ENCODE results near the gene TRNT1.

TRNT1 gene

GRCh38 chr3:3172627-3173026 lies 45.9 kb downstream of the TRNT1 start:
- Histone ChIP-seq H3K4me1 (ENCODE audit: control insufficient read depth in 1 of 2, insufficient read depth in 2 of 2, low read length in 2 of 2) (peaks cover 8 to 11% of the 10 kb centered on the region in 2 donors), H3K36me3 (ENCODE audit: control insufficient read depth in 1 of 2, insufficient read depth in 2 of 2, low read length in 2 of 2) (peaks cover 18 to 48% of the 10 kb centered on the region in 2 donors), H3K9me3 (ENCODE audit: control insufficient read depth in 1 of 2, low read length in 2 of 2) (no peaks in the 10 kb centered on the region), H3K4me3 (ENCODE audit: low read depth in 1 of 2, low read length in 2 of 2) (peak overlapping the region; percentile 11 to 35), H3K27me3 (ENCODE audit: control insufficient read depth in 1 of 2, insufficient read depth in 2 of 2, low read length in 2 of 2) (no peaks in the 10 kb centered on the region), H3K27ac (ENCODE audit: low read depth, low read length) (no peak overlapping the region), H3K9ac (ENCODE audit: low read depth in 1 of 2, low read length in 2 of 2) (no peak overlapping the region)

DNA sequence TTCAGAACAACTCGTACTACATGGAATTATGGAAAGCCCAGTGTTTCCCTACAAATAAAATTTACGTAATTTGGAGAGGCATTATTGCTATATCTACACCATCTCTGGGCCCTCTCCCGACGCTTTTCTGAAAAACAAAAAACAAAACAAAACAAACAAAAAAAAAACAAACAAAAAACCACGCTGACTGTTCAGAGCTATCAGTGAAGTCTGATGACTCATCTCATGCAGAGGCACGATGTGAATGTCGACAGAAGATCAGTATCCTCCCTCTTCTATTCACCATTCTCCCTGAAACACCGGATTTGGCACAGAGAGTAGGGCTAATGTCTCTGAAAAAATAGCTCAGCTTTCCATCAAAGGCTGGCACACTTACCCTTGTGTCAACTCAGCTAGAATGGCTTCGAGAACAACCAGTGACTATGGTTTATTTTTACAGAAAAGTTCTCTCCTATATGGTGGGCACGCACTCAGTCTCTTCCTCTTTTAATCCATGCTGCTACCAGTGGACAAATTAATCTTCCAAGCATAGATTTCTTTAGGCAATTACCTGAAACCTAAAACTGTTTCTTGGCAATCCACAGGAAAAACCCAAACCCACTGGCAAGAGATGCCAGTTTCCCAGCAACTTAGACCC lies 51.2 kb downstream of the TRNT1 start:
- Histone ChIP-seq H3K4me1 (ENCODE audit: control insufficient read depth in 1 of 2, insufficient read depth in 2 of 2, low read length in 2 of 2) (peaks cover 15 to 21% of the 10 kb centered on the region in 2 donors), H3K27ac (ENCODE audit: low read depth, low read length) (no peak overlapping the region), H3K9ac (ENCODE audit: low read depth in 1 of 2, low read length in 2 of 2) (no peak overlapping the region), H3K27me3 (ENCODE audit: control insufficient read depth in 1 of 2, insufficient read depth in 2 of 2, low read length in 2 of 2) (no peaks in the 10 kb centered on the region), H3K4me3 (ENCODE audit: low read depth in 1 of 2, low read length in 2 of 2) (peak overlapping the region; percentile 93 to 99), H3K9me3 (ENCODE audit: control insufficient read depth in 1 of 2, low read length in 2 of 2) (no peaks in the 10 kb centered on the region), H3K36me3 (ENCODE audit: control insufficient read depth in 1 of 2, insufficient read depth in 2 of 2, low read length in 2 of 2) (peaks cover 0 to 18% of the 10 kb centered on the region in 2 donors)

GRCh38 chr3:3178498-3179328 lies 52.0 kb downstream of the TRNT1 start:
- no peak overlapping the region for H3K27ac ChIP-seq (ENCODE audit: low read depth, low read length)
- H3K4me3 ChIP-seq (ENCODE audit: low read depth in 1 of 2, low read length in 2 of 2), result peak overlapping the region; percentile 93 to 99
- H3K9ac ChIP-seq (ENCODE audit: low read depth in 1 of 2, low read length in 2 of 2), result peak overlapping the region; percentile 76 to 92
- peaks cover 0 to 15% of the 10 kb centered on the region in 2 donors for H3K36me3 ChIP-seq (ENCODE audit: control insufficient read depth in 1 of 2, insufficient read depth in 2 of 2, low read length in 2 of 2)
- H3K4me1 ChIP-seq (ENCODE audit: control insufficient read depth in 1 of 2, insufficient read depth in 2 of 2, low read length in 2 of 2), result peaks cover 15 to 21% of the 10 kb centered on the region in 2 donors
- H3K9me3 ChIP-seq (ENCODE audit: control insufficient read depth in 1 of 2, low read length in 2 of 2), result no peaks in the 10 kb centered on the region
- H3K27me3 ChIP-seq (ENCODE audit: control insufficient read depth in 1 of 2, insufficient read depth in 2 of 2, low read length in 2 of 2), result no peaks in the 10 kb centered on the region

DNA sequence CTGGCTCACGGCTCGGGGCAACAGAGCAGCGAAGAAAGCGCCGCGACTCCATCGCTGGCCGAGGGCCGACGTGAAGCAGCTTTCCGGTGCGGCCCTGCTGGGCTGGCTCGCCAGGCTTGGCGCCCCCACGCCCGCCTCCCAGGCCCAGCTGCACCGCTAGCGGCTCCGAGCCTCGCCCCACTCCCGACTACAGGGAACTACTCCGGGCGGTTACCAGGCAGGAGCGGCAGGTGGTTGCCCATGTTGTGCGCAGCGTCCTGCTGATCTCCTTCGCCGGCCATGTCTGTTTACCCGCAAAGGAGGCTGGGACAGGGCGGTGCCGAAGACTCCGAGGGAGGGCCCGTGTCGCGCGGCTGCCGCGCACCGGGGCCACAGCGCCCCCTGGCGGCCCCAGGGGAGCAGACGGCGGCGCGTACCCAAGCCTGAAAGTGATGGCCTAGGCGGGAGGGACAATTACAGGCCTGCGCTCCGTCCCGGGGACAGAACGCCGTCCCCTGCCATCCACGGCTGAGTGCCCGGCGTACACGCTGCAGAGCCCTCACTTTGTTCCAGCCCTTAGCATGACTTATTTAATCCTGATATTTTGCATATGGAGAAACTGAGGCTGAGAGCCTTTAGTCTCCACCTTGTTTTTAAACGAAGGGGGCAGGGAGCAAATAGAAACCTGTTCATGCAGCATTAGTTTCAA lies 52.8 kb downstream of the TRNT1 start, which contains the start of gene CRBN:
TSS of gene CRBN (minus strand) at position 285 of the 688 bp plus-strand sequence. CDS start at position 281, 4 bp downstream.
- peaks cover 15 to 21% of the 10 kb centered on the region in 2 donors for H3K4me1 ChIP-seq (ENCODE audit: control insufficient read depth in 1 of 2, insufficient read depth in 2 of 2, low read length in 2 of 2)
- peak within 1 kb of the TSS; percentile 76 to 92 for H3K9ac ChIP-seq (ENCODE audit: low read depth in 1 of 2, low read length in 2 of 2)
- H3K27me3 ChIP-seq (ENCODE audit: control insufficient read depth in 1 of 2, insufficient read depth in 2 of 2, low read length in 2 of 2), result no peaks in the 10 kb centered on the region
- H3K27ac ChIP-seq (ENCODE audit: low read depth, low read length), result no peak within 1 kb of the TSS
- H3K9me3 ChIP-seq (ENCODE audit: control insufficient read depth in 1 of 2, low read length in 2 of 2), result no peaks in the 10 kb centered on the region
- peaks cover 0 to 7% of the 10 kb centered on the region in 2 donors for H3K36me3 ChIP-seq (ENCODE audit: control insufficient read depth in 1 of 2, insufficient read depth in 2 of 2, low read length in 2 of 2)
- H3K4me3 ChIP-seq (ENCODE audit: low read depth in 1 of 2, low read length in 2 of 2), result peak within 1 kb of the TSS; percentile 93 to 99

DNA sequence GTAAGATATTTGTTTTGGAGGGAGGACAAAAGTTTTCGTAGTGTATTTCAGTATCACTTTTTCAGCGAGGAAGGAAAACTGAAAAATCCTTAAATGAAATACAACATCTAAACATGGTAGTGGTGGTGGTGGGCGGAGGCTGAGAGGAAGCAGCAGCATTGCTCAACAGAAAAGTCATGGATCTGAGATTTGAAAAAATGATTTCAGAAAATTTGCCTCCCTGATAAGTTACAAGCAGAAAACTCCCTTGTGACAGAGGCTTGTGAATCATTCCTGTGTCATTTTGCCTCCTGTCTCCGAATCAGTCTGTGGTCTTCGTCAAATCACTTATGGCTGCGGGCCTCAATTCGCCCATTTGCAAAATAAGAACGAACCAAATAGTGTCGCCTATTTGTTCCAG lies 53.7 kb downstream of the TRNT1 start:
- H3K27me3 ChIP-seq (ENCODE audit: control insufficient read depth in 1 of 2, insufficient read depth in 2 of 2, low read length in 2 of 2), result no peaks in the 10 kb centered on the region
- no peak overlapping the region for H3K27ac ChIP-seq (ENCODE audit: low read depth, low read length)
- H3K4me3 ChIP-seq (ENCODE audit: low read depth in 1 of 2, low read length in 2 of 2), result no peak overlapping the region
- H3K9me3 ChIP-seq (ENCODE audit: control insufficient read depth in 1 of 2, low read length in 2 of 2), result no peaks in the 10 kb centered on the region
- no peak overlapping the region for H3K9ac ChIP-seq (ENCODE audit: low read depth in 1 of 2, low read length in 2 of 2)
- peaks cover 0 to 2% of the 10 kb centered on the region in 2 donors for H3K36me3 ChIP-seq (ENCODE audit: control insufficient read depth in 1 of 2, insufficient read depth in 2 of 2, low read length in 2 of 2)
- H3K4me1 ChIP-seq (ENCODE audit: control insufficient read depth in 1 of 2, insufficient read depth in 2 of 2, low read length in 2 of 2), result peaks cover 15 to 21% of the 10 kb centered on the region in 2 donors

- Histone ChIP-seq H3K9me3 (ENCODE audit: control insufficient read depth in 1 of 2, low read length in 2 of 2) (peaks cover 0 to 5% of the 10 kb centered on the region in 2 donors), H3K27me3 (ENCODE audit: control insufficient read depth in 1 of 2, insufficient read depth in 2 of 2, low read length in 2 of 2) (no peaks in the 10 kb centered on the region), H3K9ac (ENCODE audit: low read depth in 1 of 2, low read length in 2 of 2) (no peak overlapping the region), H3K36me3 (ENCODE audit: control insufficient read depth in 1 of 2, insufficient read depth in 2 of 2, low read length in 2 of 2) (no peaks in the 10 kb centered on the region), H3K4me1 (ENCODE audit: control insufficient read depth in 1 of 2, insufficient read depth in 2 of 2, low read length in 2 of 2) (peaks cover 0 to 2% of the 10 kb centered on the region in 2 donors), H3K27ac (ENCODE audit: low read depth, low read length) (no peak overlapping the region), H3K4me3 (ENCODE audit: low read depth in 1 of 2, low read length in 2 of 2) (no peak overlapping the region)
Measured at GRCh38 chr3:3184876-3185275, 58.1 kb downstream of the TRNT1 start.

GRCh38 chr3:3189102-3189727 lies 62.5 kb downstream of the TRNT1 start:
- Histone ChIP-seq H3K4me3 (ENCODE audit: low read depth in 1 of 2, low read length in 2 of 2) (no peak overlapping the region), H3K36me3 (ENCODE audit: control insufficient read depth in 1 of 2, insufficient read depth in 2 of 2, low read length in 2 of 2) (no peaks in the 10 kb centered on the region), H3K27me3 (ENCODE audit: control insufficient read depth in 1 of 2, insufficient read depth in 2 of 2, low read length in 2 of 2) (no peaks in the 10 kb centered on the region), H3K4me1 (ENCODE audit: control insufficient read depth in 1 of 2, insufficient read depth in 2 of 2, low read length in 2 of 2) (peaks cover 0 to 10% of the 10 kb centered on the region in 2 donors), H3K27ac (ENCODE audit: low read depth, low read length) (no peak overlapping the region), H3K9me3 (ENCODE audit: control insufficient read depth in 1 of 2, low read length in 2 of 2) (peaks cover 0 to 5% of the 10 kb centered on the region in 2 donors), H3K9ac (ENCODE audit: low read depth in 1 of 2, low read length in 2 of 2) (no peak overlapping the region)

DNA sequence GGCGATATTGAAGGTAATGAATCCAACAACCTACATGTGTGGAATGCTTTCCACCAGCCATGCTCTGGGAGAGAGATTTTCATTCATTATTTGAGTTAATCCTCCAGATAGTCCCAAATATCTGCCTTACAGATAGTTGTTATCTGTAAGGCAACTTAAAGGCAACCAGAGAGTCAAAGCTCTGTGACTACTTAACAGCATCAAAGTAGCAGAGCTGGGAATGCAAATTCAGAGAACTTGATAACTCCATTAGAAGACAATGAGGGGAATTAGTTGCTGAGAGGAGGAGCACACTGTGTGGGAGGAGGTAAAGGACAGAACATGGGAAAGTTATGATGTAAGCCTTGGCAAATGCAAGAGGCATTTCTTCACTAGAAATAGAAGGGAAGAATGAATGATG lies 63.2 kb downstream of the TRNT1 start:
- H3K9ac ChIP-seq (ENCODE audit: low read depth in 1 of 2, low read length in 2 of 2), result no peak overlapping the region
- no peak overlapping the region for H3K4me3 ChIP-seq (ENCODE audit: low read depth in 1 of 2, low read length in 2 of 2)
- H3K27ac ChIP-seq (ENCODE audit: low read depth, low read length), result no peak overlapping the region
- H3K9me3 ChIP-seq (ENCODE audit: control insufficient read depth in 1 of 2, low read length in 2 of 2), result peaks cover 0 to 5% of the 10 kb centered on the region in 2 donors
- no peaks in the 10 kb centered on the region for H3K27me3 ChIP-seq (ENCODE audit: control insufficient read depth in 1 of 2, insufficient read depth in 2 of 2, low read length in 2 of 2)
- H3K36me3 ChIP-seq (ENCODE audit: control insufficient read depth in 1 of 2, insufficient read depth in 2 of 2, low read length in 2 of 2), result no peaks in the 10 kb centered on the region
- peaks cover 0 to 10% of the 10 kb centered on the region in 2 donors for H3K4me1 ChIP-seq (ENCODE audit: control insufficient read depth in 1 of 2, insufficient read depth in 2 of 2, low read length in 2 of 2)

DNA sequence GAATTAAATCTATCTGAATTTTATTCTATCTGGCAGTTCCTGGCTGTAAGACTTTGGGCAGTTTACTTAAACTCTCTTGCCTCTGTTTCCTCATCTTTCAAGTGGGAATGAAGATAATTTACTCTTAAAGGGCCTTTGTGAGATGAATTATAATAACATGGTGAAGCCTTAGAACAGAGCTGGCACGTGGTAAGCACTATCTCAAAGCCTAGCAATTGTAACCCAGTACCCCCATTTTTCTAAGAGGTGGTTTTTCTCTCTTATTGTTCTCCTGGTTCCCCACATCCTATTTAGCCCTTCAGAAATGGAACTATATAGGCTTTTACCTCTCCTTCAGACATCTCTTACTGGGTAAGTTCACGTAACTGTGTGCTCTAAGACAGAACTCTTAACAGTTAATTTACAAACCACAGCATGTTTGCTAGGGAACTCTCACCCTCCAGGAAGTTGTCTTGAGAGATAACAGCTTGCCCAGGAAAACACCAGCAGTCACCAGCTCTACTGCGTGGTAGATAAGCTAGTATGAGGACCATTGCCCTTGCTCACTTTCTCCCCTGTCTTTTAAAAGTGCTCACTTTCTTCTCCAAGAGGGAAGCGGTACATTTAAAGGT lies 65.0 kb downstream of the TRNT1 start:
- Histone ChIP-seq H3K9ac (ENCODE audit: low read depth in 1 of 2, low read length in 2 of 2) (no peak overlapping the region), H3K27me3 (ENCODE audit: control insufficient read depth in 1 of 2, insufficient read depth in 2 of 2, low read length in 2 of 2) (no peaks in the 10 kb centered on the region), H3K9me3 (ENCODE audit: control insufficient read depth in 1 of 2, low read length in 2 of 2) (peaks cover 0 to 2% of the 10 kb centered on the region in 2 donors), H3K4me3 (ENCODE audit: low read depth in 1 of 2, low read length in 2 of 2) (peak overlapping the region in 1 of 2 donors; percentile 13), H3K4me1 (ENCODE audit: control insufficient read depth in 1 of 2, insufficient read depth in 2 of 2, low read length in 2 of 2) (peaks cover 0 to 10% of the 10 kb centered on the region in 2 donors), H3K36me3 (ENCODE audit: control insufficient read depth in 1 of 2, insufficient read depth in 2 of 2, low read length in 2 of 2) (no peaks in the 10 kb centered on the region), H3K27ac (ENCODE audit: low read depth, low read length) (no peak overlapping the region)

All from duodenal mucosa (tissue), 2 donors.